HUES64 (cell line): ENCODE results near the gene PDPR.

ENCODE experiments used
- H3K27ac ChIP-seq: 2 replicates; pipeline ENCODE4 v1.7.0; 2013; ENCODE audit warnings: low read depth, low read length, inconsistent platforms
- H3K27me3 ChIP-seq: 2 replicates; pipeline ENCODE4 v1.6.1; 2013; ENCODE audit warnings: mild to moderate bottlenecking, low read length; ENCODE audit not compliant: insufficient read depth
- H3K36me3 ChIP-seq: 2 replicates; pipeline ENCODE4 v1.6.1; 2013; ENCODE audit warnings: mild to moderate bottlenecking, low read length; ENCODE audit not compliant: insufficient read depth
- H3K4me1 ChIP-seq: 2 replicates; pipeline ENCODE4 v1.6.1; 2013; ENCODE audit warnings: mild to moderate bottlenecking, low read length, moderate library complexity; ENCODE audit not compliant: insufficient read depth
- H3K4me3 ChIP-seq: 2 replicates; pipeline ENCODE4 v1.5.1; 2013; ENCODE audit warnings: mild to moderate bottlenecking, low read length, moderate library complexity
- H3K9ac ChIP-seq: 2 replicates; pipeline ENCODE4 v1.6.1; 2013; ENCODE audit warnings: mild to moderate bottlenecking, low read depth, low read length
- H3K9me3 ChIP-seq: 2 replicates; pipeline ENCODE4 v1.6.1; 2013; ENCODE audit warnings: low read depth, low read length; ENCODE audit not compliant: insufficient read depth
- WGBS: fragments of 150-250, 120-280 bp; methylation state at CpG from one replicate; pipeline ENCODE4 v1.1.7; 2013; ENCODE audit warnings: missing lambda C conversion rate; 5-methylcytosine and 5-hydroxymethylcytosine counted together

The PDPR gene

GRCh38 chr16:70156207-70156978 is 42.3 kb downstream of the PDPR start:
- WGBS: 94% methylated on average over 29 of the region's 29 CpGs
- Histone ChIP-seq H3K4me1 (no peaks in the 10 kb centered on the region), H3K9ac (no peak overlapping the region), H3K9me3 (no peaks in the 10 kb centered on the region), H3K4me3 (no peak overlapping the region), H3K27me3 (no peaks in the 10 kb centered on the region), H3K36me3 (peaks cover 95% of the 10 kb centered on the region), H3K27ac (no peak overlapping the region)

- Histone ChIP-seq H3K9me3 (no peaks in the 10 kb centered on the region), H3K27ac (no peak overlapping the region), H3K4me1 (no peaks in the 10 kb centered on the region), H3K36me3 (peaks cover 95% of the 10 kb centered on the region), H3K9ac (no peak overlapping the region), H3K4me3 (no peak overlapping the region), H3K27me3 (no peaks in the 10 kb centered on the region)
- 90% methylated on average over 11 of the region's 11 CpGs for WGBS
Observed at GRCh38 chr16:70157105-70157476, 43.0 kb downstream of the PDPR start.

GRCh38 chr16:70157477-70158260 is 43.5 kb downstream of the PDPR start:
- Histone ChIP-seq H3K4me1 (no peaks in the 10 kb centered on the region), H3K27me3 (no peaks in the 10 kb centered on the region), H3K9me3 (no peaks in the 10 kb centered on the region), H3K36me3 (peaks cover 95% of the 10 kb centered on the region), H3K4me3 (no peak overlapping the region), H3K9ac (no peak overlapping the region), H3K27ac (no peak overlapping the region)
- 95% methylated on average over 8 of the region's 8 CpGs for whole genome bisulfite sequencing

- Histone ChIP-seq H3K36me3 (peaks cover 88% of the 10 kb centered on the region), H3K27me3 (no peaks in the 10 kb centered on the region), H3K9me3 (no peaks in the 10 kb centered on the region), H3K27ac (no peak overlapping the region), H3K4me3 (no peak overlapping the region), H3K9ac (no peak overlapping the region), H3K4me1 (no peaks in the 10 kb centered on the region)
- 90% methylated on average over 7 of the region's 7 CpGs for WGBS
Observed at GRCh38 chr16:70158261-70158939, 44.3 kb downstream of the PDPR start.

GRCh38 chr16:70159355-70160348 is 45.5 kb downstream of the PDPR start:
- Histone ChIP-seq H3K9me3 (no peaks in the 10 kb centered on the region), H3K9ac (no peak overlapping the region), H3K4me3 (no peak overlapping the region), H3K27ac (no peak overlapping the region), H3K27me3 (no peaks in the 10 kb centered on the region), H3K4me1 (no peaks in the 10 kb centered on the region), H3K36me3 (peaks cover 76% of the 10 kb centered on the region)
- 85% methylated on average over 9 of the region's 9 CpGs for WGBS

GRCh38 chr16:70160388-70160787 is 46.3 kb downstream of the PDPR start:
- Histone ChIP-seq H3K9ac (no peak overlapping the region), H3K9me3 (no peaks in the 10 kb centered on the region), H3K4me1 (no peaks in the 10 kb centered on the region), H3K4me3 (no peak overlapping the region), H3K27ac (no peak overlapping the region), H3K27me3 (no peaks in the 10 kb centered on the region), H3K36me3 (peaks cover 72% of the 10 kb centered on the region)
- WGBS: 88% methylated on average over 6 of the region's 6 CpGs

- Histone ChIP-seq H3K4me1 (no peaks in the 10 kb centered on the region), H3K9ac (no peak overlapping the region), H3K4me3 (no peak overlapping the region), H3K27me3 (no peaks in the 10 kb centered on the region), H3K36me3 (peaks cover 68% of the 10 kb centered on the region), H3K9me3 (no peaks in the 10 kb centered on the region), H3K27ac (no peak overlapping the region)
- 94% methylated on average over 6 of the region's 6 CpGs for WGBS
Observed at GRCh38 chr16:70160821-70161220, 46.7 kb downstream of the PDPR start.

- Histone ChIP-seq H3K9ac (no peak overlapping the region), H3K9me3 (no peaks in the 10 kb centered on the region), H3K36me3 (peaks cover 63% of the 10 kb centered on the region), H3K4me3 (no peak overlapping the region), H3K27me3 (no peaks in the 10 kb centered on the region), H3K4me1 (no peaks in the 10 kb centered on the region), H3K27ac (no peak overlapping the region)
- WGBS: 93% methylated on average over 6 of the region's 6 CpGs
Observed at GRCh38 chr16:70161350-70161749, 47.2 kb downstream of the PDPR start.

GRCh38 chr16:70162041-70162451 is 47.9 kb downstream of the PDPR start:
- no peaks in the 10 kb centered on the region for H3K9me3 ChIP-seq
- H3K9ac ChIP-seq: peak overlapping the region; percentile 7; the same call in 1 of the 2 replicates
- H3K27ac ChIP-seq: no peak overlapping the region
- 85% methylated on average over 7 of the region's 7 CpGs for WGBS
- no peaks in the 10 kb centered on the region for H3K27me3 ChIP-seq
- peaks cover 56% of the 10 kb centered on the region for H3K36me3 ChIP-seq
- H3K4me3 ChIP-seq: no peak overlapping the region
- H3K4me1 ChIP-seq: no peaks in the 10 kb centered on the region

- 89% methylated on average over 10 of the region's 10 CpGs for WGBS
- Histone ChIP-seq H3K27me3 (no peaks in the 10 kb centered on the region), H3K4me3 (no peak overlapping the region), H3K9ac (no peak overlapping the region), H3K36me3 (peaks cover 40% of the 10 kb centered on the region), H3K4me1 (no peaks in the 10 kb centered on the region), H3K9me3 (no peaks in the 10 kb centered on the region), H3K27ac (no peak overlapping the region)
Observed at GRCh38 chr16:70163596-70163995, 49.5 kb downstream of the PDPR start.
